DOHH2 (cell line): ENCODE data around the gene BCL2A1.

Experiments
- EZH2phosphoT487 ChIP-seq: fragments of 200-600 bp; sonication (generic); IDR thresholded peaks from 2 replicates; pipeline ENCODE4 v1.6.1; 2017; ENCODE audit warnings: borderline replicate concordance, mild to moderate bottlenecking, antibody characterized with exemption, low read length, moderate library complexity, mixed read lengths
- TF ChIP-seq, protein P1 (sequence below): fragments of 200-600 bp; sonication (generic); IDR thresholded peaks from one replicate; pipeline ENCODE4 v1.5.1; 2014; ENCODE audit warnings: antibody characterized with exemption, mild to moderate bottlenecking, low read depth, low read length; ENCODE audit not compliant: poor library complexity, severe bottlenecking

DNA sequence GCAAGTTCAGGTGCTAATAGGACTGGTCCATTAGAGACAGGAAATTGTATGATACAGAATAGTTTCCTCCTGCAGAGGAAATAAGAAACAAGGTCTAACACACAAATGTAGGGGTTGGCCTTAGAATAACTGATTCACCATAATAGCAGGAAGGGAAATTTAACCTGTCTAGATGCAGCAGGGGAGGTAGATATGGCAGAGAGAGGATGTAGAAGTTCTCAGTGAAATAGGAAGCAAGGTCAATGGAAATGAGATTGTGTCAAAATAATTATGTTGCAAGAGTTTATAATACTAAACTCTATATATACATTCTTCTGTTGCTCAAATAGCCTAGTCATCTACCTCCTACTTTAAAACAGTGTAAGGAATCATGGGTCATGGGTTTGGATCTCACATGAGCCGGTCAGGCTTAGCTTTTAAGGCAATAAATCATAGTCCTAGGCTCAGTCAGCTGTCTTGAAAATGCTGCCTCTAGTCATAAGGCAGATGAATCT is 17.0 kb downstream of the BCL2A1 start:
- TF ChIP-seq, protein P1, sequence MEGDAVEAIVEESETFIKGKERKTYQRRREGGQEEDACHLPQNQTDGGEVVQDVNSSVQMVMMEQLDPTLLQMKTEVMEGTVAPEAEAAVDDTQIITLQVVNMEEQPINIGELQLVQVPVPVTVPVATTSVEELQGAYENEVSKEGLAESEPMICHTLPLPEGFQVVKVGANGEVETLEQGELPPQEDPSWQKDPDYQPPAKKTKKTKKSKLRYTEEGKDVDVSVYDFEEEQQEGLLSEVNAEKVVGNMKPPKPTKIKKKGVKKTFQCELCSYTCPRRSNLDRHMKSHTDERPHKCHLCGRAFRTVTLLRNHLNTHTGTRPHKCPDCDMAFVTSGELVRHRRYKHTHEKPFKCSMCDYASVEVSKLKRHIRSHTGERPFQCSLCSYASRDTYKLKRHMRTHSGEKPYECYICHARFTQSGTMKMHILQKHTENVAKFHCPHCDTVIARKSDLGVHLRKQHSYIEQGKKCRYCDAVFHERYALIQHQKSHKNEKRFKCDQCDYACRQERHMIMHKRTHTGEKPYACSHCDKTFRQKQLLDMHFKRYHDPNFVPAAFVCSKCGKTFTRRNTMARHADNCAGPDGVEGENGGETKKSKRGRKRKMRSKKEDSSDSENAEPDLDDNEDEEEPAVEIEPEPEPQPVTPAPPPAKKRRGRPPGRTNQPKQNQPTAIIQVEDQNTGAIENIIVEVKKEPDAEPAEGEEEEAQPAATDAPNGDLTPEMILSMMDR: no peak
- TF ChIP-seq EZH2phosphoT487: no peak
